HEK293 (cell line): Measurements from ENCODE around the gene CCSER1.

Experiments
- CTCF ChIA-PET: fragments of 350-600 bp; formaldehyde crosslinking; extraction: SDS; loops from one replicate; lab custom pipeline; 2021; ENCODE audit warnings: antibody characterized with exemption; lab: Yijun Ruan, JAX
- POLR2A ChIA-PET: fragments of 300-600 bp; formaldehyde crosslinking; extraction: SDS; loops from one replicate; lab custom pipeline; 2020; ENCODE audit warnings: antibody characterized with exemption, inconsistent platforms; lab: Yijun Ruan, JAX
- H3K27ac ChIP-seq: fragments of 200-500 bp; sonication (Bioruptor generic); 2 replicates; pipeline ENCODE4 v1.5.1; 2014; ENCODE audit warnings: low read depth, low read length, control low read depth, inconsistent platforms; ENCODE audit errors: extremely low read depth
- H3K36me3 ChIP-seq, 2 experiments: fragments of 200-500 bp in 1 of 2; sonication (Bioruptor generic) in 1 of 2; 1 replicate in 1 of 2; 2 replicates in 1 of 2; pipeline ENCODE4 v1.5.1; 2014 to 2017; ENCODE audit warnings: inconsistent platforms in 2 of 2, low read length in 2 of 2; ENCODE audit not compliant: control insufficient read depth in 2 of 2, insufficient read depth in 1 of 2
- H3K4me1 ChIP-seq: fragments of 200-500 bp; sonication (Bioruptor generic); 2 replicates; pipeline ENCODE4 v1.5.1; 2014; ENCODE audit warnings: mild to moderate bottlenecking, low read length, inconsistent platforms; ENCODE audit not compliant: control insufficient read depth, insufficient read depth
- H3K4me3 ChIP-seq: 2 replicates; pipeline ENCODE4 v1.5.1; 2011; ENCODE audit warnings: low read depth, mild to moderate bottlenecking, control low read depth, low read length, moderate library complexity
- H3K9me3 ChIP-seq: fragments of 200-500 bp; sonication (Bioruptor generic); 2 replicates; pipeline ENCODE4 v1.5.1; 2014; ENCODE audit warnings: low read depth, low read length, inconsistent platforms; ENCODE audit not compliant: control insufficient read depth, insufficient read depth
- GLI4 ChIP-seq: fragments of 450-650 bp; formaldehyde crosslinking; IDR thresholded peaks from 2 replicates; pipeline ENCODE4 v1.5.1; 2016; ENCODE audit warnings: missing biosample characterization, missing genetic modification characterization
- GLIS1 ChIP-seq: fragments of 450-650 bp; formaldehyde crosslinking; IDR thresholded peaks from 2 replicates; pipeline ENCODE4 v1.5.1; 2016; ENCODE audit warnings: missing biosample characterization, missing genetic modification characterization
- HOXA7 ChIP-seq: sonication (generic); formaldehyde crosslinking; IDR thresholded peaks from 2 replicates; pipeline ENCODE4 v1.8.1; 2022; ENCODE audit warnings: missing genetic modification reagents, borderline replicate concordance
- PRDM1 ChIP-seq: fragments of 450-650 bp; formaldehyde crosslinking; IDR thresholded peaks from 2 replicates; pipeline ENCODE4; 2016; ENCODE audit warnings: missing biosample characterization, missing genetic modification characterization
- ZBTB7A ChIP-seq: fragments of 450-650 bp; formaldehyde crosslinking; IDR thresholded peaks from 2 replicates; pipeline ENCODE4 v1.5.1; 2016; ENCODE audit warnings: low read depth, missing biosample characterization, missing genetic modification characterization
- ZFP69B ChIP-seq: fragments of 450-650 bp; formaldehyde crosslinking; IDR thresholded peaks from 2 replicates; pipeline ENCODE4 v1.5.1; 2016; ENCODE audit warnings: missing biosample characterization, missing genetic modification characterization
- ZNF157 ChIP-seq: fragments of 450-650 bp; formaldehyde crosslinking; IDR thresholded peaks from 2 replicates; pipeline ENCODE4 v1.5.1; 2016; ENCODE audit warnings: missing biosample characterization, missing genetic modification characterization
- ZNF169 ChIP-seq: fragments of 450-650 bp; formaldehyde crosslinking; IDR thresholded peaks from 2 replicates; pipeline ENCODE4 v1.5.1; 2016; ENCODE audit warnings: missing biosample characterization, missing genetic modification characterization
- ZNF23 ChIP-seq: fragments of 450-650 bp; formaldehyde crosslinking; IDR thresholded peaks from 2 replicates; pipeline ENCODE4 v1.5.1; 2016; ENCODE audit warnings: missing biosample characterization, missing genetic modification characterization, borderline replicate concordance
- ZNF24 ChIP-seq: fragments of 450-650 bp; formaldehyde crosslinking; IDR thresholded peaks from 2 replicates; pipeline ENCODE4 v1.5.1; 2016; ENCODE audit warnings: missing biosample characterization, missing genetic modification characterization
- ZNF311 ChIP-seq: fragments of 450-650 bp; formaldehyde crosslinking; IDR thresholded peaks from 2 replicates; pipeline ENCODE4 v1.5.1; 2017; ENCODE audit warnings: missing biosample characterization, missing genetic modification characterization, borderline replicate concordance
- ZNF37A ChIP-seq: fragments of 450-650 bp; IDR thresholded peaks from 2 replicates; pipeline ENCODE4 v1.5.1; 2018; ENCODE audit warnings: missing biosample characterization, missing genetic modification characterization
- ZNF621 ChIP-seq: fragments of 450-650 bp; formaldehyde crosslinking; IDR thresholded peaks from 2 replicates; pipeline ENCODE4 v1.5.1; 2017; ENCODE audit warnings: missing biosample characterization, missing genetic modification characterization
- ZNF626 ChIP-seq: fragments of 450-650 bp; sonication (Bioruptor Pico); formaldehyde crosslinking; IDR thresholded peaks from 2 replicates; pipeline ENCODE4 v1.5.1; 2018; ENCODE audit warnings: missing biosample characterization, missing genetic modification characterization, inconsistent platforms
- ZNF654 ChIP-seq: fragments of 450-650 bp; formaldehyde crosslinking; IDR thresholded peaks from 2 replicates; pipeline ENCODE4 v1.5.1; 2016; ENCODE audit warnings: low read depth, missing biosample characterization, missing genetic modification characterization
- ZNF664 ChIP-seq: fragments of 450-650 bp; formaldehyde crosslinking; IDR thresholded peaks from 2 replicates; pipeline ENCODE4 v1.5.1; 2016; ENCODE audit warnings: missing biosample characterization, missing genetic modification characterization
- ZNF776 ChIP-seq: fragments of 450-650 bp; formaldehyde crosslinking; IDR thresholded peaks from 2 replicates; pipeline ENCODE4 v1.5.0; 2017; ENCODE audit warnings: missing biosample characterization, missing genetic modification characterization, borderline replicate concordance
- ZNF791 ChIP-seq: fragments of 450-650 bp; formaldehyde crosslinking; IDR thresholded peaks from 2 replicates; pipeline ENCODE4 v1.5.1; 2016; ENCODE audit warnings: missing biosample characterization, missing genetic modification characterization
- TF ChIP-seq, protein P1 (sequence below): IDR thresholded peaks from 2 replicates; pipeline ENCODE4 v1.6.1; 2011; ENCODE audit warnings: mild to moderate bottlenecking, low read depth, low read length, borderline replicate concordance
- TF ChIP-seq, protein P2 (sequence below): fragments of 450-650 bp; formaldehyde crosslinking; IDR thresholded peaks from 2 replicates; pipeline ENCODE4 v1.5.1; 2016; ENCODE audit warnings: missing biosample characterization, missing genetic modification characterization, low read depth
- TF ChIP-seq, protein P3 (sequence below): fragments of 450-650 bp; formaldehyde crosslinking; IDR thresholded peaks from 2 replicates; pipeline ENCODE4 v1.5.1; 2016; ENCODE audit warnings: missing biosample characterization, missing genetic modification characterization, borderline replicate concordance
- TF ChIP-seq, protein P4 (sequence below): fragments of 450-650 bp; formaldehyde crosslinking; IDR thresholded peaks from 2 replicates; pipeline ENCODE4 v1.5.1; 2016; ENCODE audit warnings: missing biosample characterization, missing genetic modification characterization

Gene CCSER1

DNA sequence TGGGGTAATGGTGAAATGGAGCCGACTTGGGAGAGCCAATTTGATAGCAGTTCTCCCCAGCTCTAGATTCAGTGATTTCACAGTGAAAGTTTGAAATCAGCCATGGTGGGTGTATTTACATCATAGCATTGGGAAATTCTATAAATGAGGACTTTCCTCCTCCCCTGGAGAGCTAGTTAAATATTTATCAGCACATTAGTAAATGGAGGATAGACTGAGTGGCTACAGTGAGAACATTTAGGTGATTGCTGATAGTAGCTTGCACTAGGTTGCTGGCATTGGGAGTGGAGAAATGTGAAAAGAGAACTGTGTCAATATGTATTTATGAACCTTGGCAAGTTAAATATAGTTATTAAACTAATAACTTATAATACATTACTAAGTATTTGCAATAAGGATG lies 347.3 kb downstream of the CCSER1 start:
- H3K4me3 ChIP-seq = no peak overlapping the region
- no peak overlapping the region for H3K27ac ChIP-seq
- no peaks in the 10 kb centered on the region for H3K36me3 ChIP-seq
- no peak for TF ChIP-seq ZNF311
- TF ChIP-seq ZNF169 (tag by site-specific recombination) = no peak
- no peak for TF ChIP-seq ZNF791 (tag by site-specific recombination)
- TF ChIP-seq ZNF24 = no peak
- no peak for TF ChIP-seq ZBTB7A (tag by site-specific recombination)
- TF ChIP-seq ZNF654 (tag by site-specific recombination) = no peak
- no peak for TF ChIP-seq ZNF776 (tag by site-specific recombination)
- TF ChIP-seq ZNF23 (tag by site-specific recombination) = no peak
- no peaks in the 10 kb centered on the region for H3K9me3 ChIP-seq
- ChIA-PET POLR2A (no interaction called here), CTCF (interaction anchor here (0.7 kb wide), 1 partner anchor 56 kb away, joined by 3 read pairs; no protein-coding TSS in a partner anchor)
- H3K4me1 ChIP-seq = no peaks in the 10 kb centered on the region

DNA sequence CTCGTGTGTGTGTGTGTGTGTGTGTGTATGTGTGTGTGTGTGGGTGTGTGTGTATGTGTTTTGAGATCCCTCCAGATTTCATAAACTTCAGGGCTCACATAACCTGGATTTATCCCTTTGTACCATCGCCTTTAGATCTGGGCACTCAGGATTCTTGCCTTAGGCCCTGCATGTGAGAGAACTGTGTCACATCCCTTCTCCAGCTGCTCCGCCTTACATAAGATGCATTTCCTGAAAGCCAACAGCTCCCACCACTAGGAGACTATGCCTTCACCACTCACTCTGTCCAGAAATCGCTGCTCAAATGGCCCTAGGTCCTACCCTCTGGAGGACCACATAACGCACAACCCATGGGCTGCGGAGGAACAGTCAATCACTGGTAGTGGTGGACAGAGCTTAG lies 348.8 kb downstream of the CCSER1 start:
- CTCF ChIA-PET = no interaction called here
- H3K36me3 ChIP-seq = no peaks in the 10 kb centered on the region
- POLR2A ChIA-PET = no interaction called here
- H3K4me3 ChIP-seq = no peak overlapping the region
- no peaks in the 10 kb centered on the region for H3K9me3 ChIP-seq
- H3K4me1 ChIP-seq = no peaks in the 10 kb centered on the region
- no peak overlapping the region for H3K27ac ChIP-seq
- TF ChIP-seq ZNF37A (tag by site-specific recombination) (no peak), PRDM1 (no peak), ZNF626 (tag by site-specific recombination) (no peak), GLI4 (no peak), GLIS1 (tag by site-specific recombination) (no peak), ZNF157 (no peak), ZNF24 (no peak), ZNF664 (tag by site-specific recombination) (no peak), ZNF776 (tag by site-specific recombination) (no peak), HOXA7 (CRISPR knock-in tag) (no peak), ZNF621 (no peak), ZFP69B (tag by site-specific recombination) (no peak)
- TF ChIP-seq, protein P1, sequence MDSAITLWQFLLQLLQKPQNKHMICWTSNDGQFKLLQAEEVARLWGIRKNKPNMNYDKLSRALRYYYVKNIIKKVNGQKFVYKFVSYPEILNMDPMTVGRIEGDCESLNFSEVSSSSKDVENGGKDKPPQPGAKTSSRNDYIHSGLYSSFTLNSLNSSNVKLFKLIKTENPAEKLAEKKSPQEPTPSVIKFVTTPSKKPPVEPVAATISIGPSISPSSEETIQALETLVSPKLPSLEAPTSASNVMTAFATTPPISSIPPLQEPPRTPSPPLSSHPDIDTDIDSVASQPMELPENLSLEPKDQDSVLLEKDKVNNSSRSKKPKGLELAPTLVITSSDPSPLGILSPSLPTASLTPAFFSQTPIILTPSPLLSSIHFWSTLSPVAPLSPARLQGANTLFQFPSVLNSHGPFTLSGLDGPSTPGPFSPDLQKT = no peak
- TF ChIP-seq, protein P2, sequence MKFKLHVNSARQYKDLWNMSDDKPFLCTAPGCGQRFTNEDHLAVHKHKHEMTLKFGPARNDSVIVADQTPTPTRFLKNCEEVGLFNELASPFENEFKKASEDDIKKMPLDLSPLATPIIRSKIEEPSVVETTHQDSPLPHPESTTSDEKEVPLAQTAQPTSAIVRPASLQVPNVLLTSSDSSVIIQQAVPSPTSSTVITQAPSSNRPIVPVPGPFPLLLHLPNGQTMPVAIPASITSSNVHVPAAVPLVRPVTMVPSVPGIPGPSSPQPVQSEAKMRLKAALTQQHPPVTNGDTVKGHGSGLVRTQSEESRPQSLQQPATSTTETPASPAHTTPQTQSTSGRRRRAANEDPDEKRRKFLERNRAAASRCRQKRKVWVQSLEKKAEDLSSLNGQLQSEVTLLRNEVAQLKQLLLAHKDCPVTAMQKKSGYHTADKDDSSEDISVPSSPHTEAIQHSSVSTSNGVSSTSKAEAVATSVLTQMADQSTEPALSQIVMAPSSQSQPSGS (tag by site-specific recombination) = no peak
- TF ChIP-seq, protein P3, sequence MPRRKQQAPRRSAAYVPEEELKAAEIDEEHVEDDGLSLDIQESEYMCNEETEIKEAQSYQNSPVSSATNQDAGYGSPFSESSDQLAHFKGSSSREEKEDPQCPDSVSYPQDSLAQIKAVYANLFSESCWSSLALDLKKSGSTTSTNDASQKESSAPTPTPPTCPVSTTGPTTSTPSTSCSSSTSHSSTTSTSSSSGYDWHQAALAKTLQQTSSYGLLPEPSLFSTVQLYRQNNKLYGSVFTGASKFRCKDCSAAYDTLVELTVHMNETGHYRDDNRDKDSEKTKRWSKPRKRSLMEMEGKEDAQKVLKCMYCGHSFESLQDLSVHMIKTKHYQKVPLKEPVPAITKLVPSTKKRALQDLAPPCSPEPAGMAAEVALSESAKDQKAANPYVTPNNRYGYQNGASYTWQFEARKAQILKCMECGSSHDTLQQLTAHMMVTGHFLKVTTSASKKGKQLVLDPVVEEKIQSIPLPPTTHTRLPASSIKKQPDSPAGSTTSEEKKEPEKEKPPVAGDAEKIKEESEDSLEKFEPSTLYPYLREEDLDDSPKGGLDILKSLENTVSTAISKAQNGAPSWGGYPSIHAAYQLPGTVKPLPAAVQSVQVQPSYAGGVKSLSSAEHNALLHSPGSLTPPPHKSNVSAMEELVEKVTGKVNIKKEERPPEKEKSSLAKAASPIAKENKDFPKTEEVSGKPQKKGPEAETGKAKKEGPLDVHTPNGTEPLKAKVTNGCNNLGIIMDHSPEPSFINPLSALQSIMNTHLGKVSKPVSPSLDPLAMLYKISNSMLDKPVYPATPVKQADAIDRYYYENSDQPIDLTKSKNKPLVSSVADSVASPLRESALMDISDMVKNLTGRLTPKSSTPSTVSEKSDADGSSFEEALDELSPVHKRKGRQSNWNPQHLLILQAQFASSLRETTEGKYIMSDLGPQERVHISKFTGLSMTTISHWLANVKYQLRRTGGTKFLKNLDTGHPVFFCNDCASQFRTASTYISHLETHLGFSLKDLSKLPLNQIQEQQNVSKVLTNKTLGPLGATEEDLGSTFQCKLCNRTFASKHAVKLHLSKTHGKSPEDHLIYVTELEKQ = no peak
- TF ChIP-seq, protein P4, sequence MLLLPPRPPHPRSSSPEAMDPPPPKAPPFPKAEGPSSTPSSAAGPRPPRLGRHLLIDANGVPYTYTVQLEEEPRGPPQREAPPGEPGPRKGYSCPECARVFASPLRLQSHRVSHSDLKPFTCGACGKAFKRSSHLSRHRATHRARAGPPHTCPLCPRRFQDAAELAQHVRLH (tag by site-specific recombination) = no peak
